ENCODE data around the gene RALGPS1.

DNA sequence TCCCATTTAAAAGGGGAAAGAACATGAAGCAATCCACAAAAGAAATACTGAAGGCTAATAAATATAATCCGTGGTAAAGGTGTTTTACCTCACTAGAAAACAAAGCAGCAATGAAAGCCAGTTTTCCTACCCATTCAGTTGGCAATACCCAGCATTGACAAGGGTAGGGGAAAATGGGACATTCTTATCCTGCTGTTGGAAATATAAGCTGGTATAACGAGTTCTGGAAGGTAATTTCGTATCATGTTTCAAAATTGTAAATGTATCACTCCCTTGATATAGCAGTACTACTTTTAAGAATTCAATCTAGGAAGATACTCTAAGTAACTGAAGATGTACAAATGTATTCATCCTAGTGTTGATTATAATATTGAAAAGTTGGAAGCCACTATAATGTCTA is 22.9 kb upstream of the RALGPS1 start:
- no peak for TF ChIP-seq CTCF (IDR thresholded peaks at IDR 0.05)
- TF ChIP-seq POLR2AphosphoS5 (IDR thresholded peaks at IDR 0.05) = no peak
- no peak for TF ChIP-seq POLR2A (IDR thresholded peaks at IDR 0.05; ENCODE audit: low read depth)
- no peak for TF ChIP-seq EP300 (IDR thresholded peaks at IDR 0.05)
